ENCODE results near the gene RNASE4. TPM values are rescaled to one million over a fixed set of nuclear protein-coding genes. Genes with fewer than 3 reads are reported as not detected.

RNASE4 gene
- total RNA-seq, 1 donor from 2014 or later: 2.6 TPM

- Mint-ChIP-seq H3K27me3 (ENCODE audit: low read depth) (no peaks in the 10 kb centered on the region), H3K4me3 (no peak overlapping the region), H3K4me1 (no peaks in the 10 kb centered on the region)
Measured at GRCh38 chr14:20750194-20750593, 65.8 kb downstream of the RNASE4 start.

More at GRCh38 chr14:20750194-20750593, 65.8 kb downstream of the RNASE4 start:
- no peak for TF ChIP-seq CTCF (conservative IDR thresholded peaks at IDR 0.05)
- peaks cover 8% of the 10 kb centered on the region for H3K9me3 Mint-ChIP-seq
- H3K27ac Mint-ChIP-seq (ENCODE audit: unreplicated experiment): no peak overlapping the region
- DNase-seq (ENCODE audit: low read depth, low spot score): no peak
- H3K36me3 Mint-ChIP-seq (ENCODE audit: low read depth): peaks cover 7% of the 10 kb centered on the region

Other genes starting within 250 kb of the RNASE4 start
- gene KLHL33, start 248.4 kb upstream of the RNASE4 start, total RNA-seq: 0.07 TPM in 1 of 2 replicates, not detected in the other
- gene OSGEP, start 229.7 kb upstream of the RNASE4 start, total RNA-seq: 67.3 and 68.1 TPM in 2 replicates
- 433 and 437 TPM in 2 replicates for gene APEX1, start 229.3 kb upstream of the RNASE4 start, total RNA-seq
- 36.0 and 40.8 TPM in 2 replicates for gene PIP4P1, start 223.1 kb upstream of the RNASE4 start, total RNA-seq
- 35.1 and 40.8 TPM in 2 replicates for gene PNP, start 215.2 kb upstream of the RNASE4 start, total RNA-seq
- 0.52 and 1.2 TPM in 2 replicates for gene RNASE10, start 179.0 kb upstream of the RNASE4 start, total RNA-seq
- not detected in 2 replicates for gene RNASE9, start 123.5 kb upstream of the RNASE4 start, total RNA-seq
- gene RNASE11, start 96.6 kb upstream of the RNASE4 start, total RNA-seq: not detected in 2 replicates
- not detected in 2 replicates for gene RNASE12, start 93.2 kb upstream of the RNASE4 start, total RNA-seq
- gene OR6S1, start 42.9 kb upstream of the RNASE4 start, total RNA-seq: not detected in 2 replicates
- gene ANG, start 4.2 kb downstream of the RNASE4 start, total RNA-seq: 2.3 and 3.3 TPM in 2 replicates
- not detected in 2 replicates for gene EDDM3A, start 61.3 kb downstream of the RNASE4 start, total RNA-seq
- not detected in 2 replicates for gene EDDM3B, start 83.8 kb downstream of the RNASE4 start, total RNA-seq
- 0.23 TPM in 1 of 2 replicates, not detected in the other for gene RNASE6, start 96.7 kb downstream of the RNASE4 start, total RNA-seq
- 6.4 and 9.7 TPM in 2 replicates for gene RNASE1, start 118.3 kb downstream of the RNASE4 start, total RNA-seq
- gene RNASE3, start 206.8 kb downstream of the RNASE4 start, total RNA-seq: not detected in 2 replicates